Activated CD4-positive, alpha-beta T cell treated with anti-CD3 and anti-CD28 coated beads, Interleukin-2, amount 50 U/mL, for 24 hours (primary cell): ENCODE results near the gene SPNS1.
"Not testable (repeated sequence)": the region's sequence is repeated elsewhere in the genome, so short reads cannot be mapped to it uniquely, and the experiment has no call there.

Experiments used
- DNase-seq, 2 donors: peaks; one replicate each; pipeline ENCODE4 v3.0.0-alpha.2; 2020; ENCODE audit warnings: low read depth in 1 of 2, low spot score in 1 of 2

Gene SPNS1

GRCh38 chr16:28989363-28989762 is 14.8 kb downstream of the SPNS1 start:
- no peak for DNase-seq

GRCh38 chr16:28990375-28991040 is 15.9 kb downstream of the SPNS1 start:
- peak in 1 of 2 donors; percentile 75 for DNase-seq

- no peak for DNase-seq
These were observed 17.1 kb downstream of the SPNS1 start for GRCh38 chr16:28991687-28992086.

- no peak for DNase-seq
These were observed 17.9 kb downstream of the SPNS1 start for GRCh38 chr16:28992496-28992895.

GRCh38 chr16:28998837-28999236 is 24.3 kb downstream of the SPNS1 start:
- no peak for DNase-seq

GRCh38 chr16:28999577-28999976 is 25.0 kb downstream of the SPNS1 start:
- DNase-seq: no peak

GRCh38 chr16:29000019-29000418 is 25.4 kb downstream of the SPNS1 start:
- no peak for DNase-seq

- DNase-seq: not testable (repeated sequence)
These were observed 30.0 kb downstream of the SPNS1 start for GRCh38 chr16:29004496-29005139.

- peak in 1 of 2 donors; percentile 78 for DNase-seq
These were observed 33.4 kb downstream of the SPNS1 start for GRCh38 chr16:29007730-29008593.

- DNase-seq: no peak
These were observed 34.7 kb downstream of the SPNS1 start for GRCh38 chr16:29009050-29009837.

GRCh38 chr16:29009838-29010166 is 35.2 kb downstream of the SPNS1 start:
- no peak for DNase-seq

- no peak for DNase-seq
These were observed 36.5 kb downstream of the SPNS1 start for GRCh38 chr16:29011112-29011511.

GRCh38 chr16:29011851-29012250 is 37.3 kb downstream of the SPNS1 start:
- no peak for DNase-seq

GRCh38 chr16:29012913-29013553 is 38.5 kb downstream of the SPNS1 start:
- peak in 1 of 2 donors; percentile 39 for DNase-seq

GRCh38 chr16:29014561-29015069 is 40.0 kb downstream of the SPNS1 start:
- no peak for DNase-seq

GRCh38 chr16:29022196-29022595 is 47.6 kb downstream of the SPNS1 start:
- DNase-seq: no peak

GRCh38 chr16:29023279-29024277 is 49.0 kb downstream of the SPNS1 start:
- no peak for DNase-seq

- DNase-seq: no peak
These were observed 49.7 kb downstream of the SPNS1 start for GRCh38 chr16:29024278-29024677.

GRCh38 chr16:29025218-29025617 is 50.6 kb downstream of the SPNS1 start:
- DNase-seq: no peak
